HCT116 (cell line): ENCODE data around the gene PHF3.

Experiments used
- ATF3 ChIP-seq: IDR thresholded peaks from 2 replicates; pipeline ENCODE4 v1.6.1; 2012
- CEBPB ChIP-seq: IDR thresholded peaks from 2 replicates; pipeline ENCODE4 v1.6.1; 2012; ENCODE audit warnings: low read depth
- CTCF ChIP-seq, 3 experiments: fragments of 200-600 bp in 1 of 3; sonication (generic) in 1 of 3; IDR thresholded peaks in 2 of 3; conservative IDR thresholded peaks in 1 of 3; 2 replicates each; pipeline ENCODE4 v1.5.1; 2012 to 2017; ENCODE audit warnings: low read depth in 2 of 3, low read length in 2 of 3, antibody characterized with exemption in 1 of 3, borderline replicate concordance in 1 of 3, control low read depth in 1 of 3, mild to moderate bottlenecking in 1 of 3, mixed read lengths in 1 of 3, mixed run types in 1 of 3, moderate library complexity in 1 of 3; ENCODE audit not compliant: insufficient read depth in 1 of 3
- EGR1 ChIP-seq: IDR thresholded peaks from 2 replicates; pipeline ENCODE4 v1.6.1; 2012; ENCODE audit warnings: low read depth
- EZH2 ChIP-seq: fragments of 200-600 bp; sonication (generic); IDR thresholded peaks from 2 replicates; pipeline ENCODE4 v1.6.1; 2017; ENCODE audit warnings: antibody characterized with exemption, mixed run types
- FOSL1 ChIP-seq: IDR thresholded peaks from 2 replicates; pipeline ENCODE4 v1.6.1; 2012; ENCODE audit warnings: low read depth
- JUND ChIP-seq: IDR thresholded peaks from 2 replicates; pipeline ENCODE4 v1.6.1; 2012
- MAX ChIP-seq: IDR thresholded peaks from 2 replicates; pipeline ENCODE4 v1.6.1; 2012
- POLR2A ChIP-seq: IDR thresholded peaks from 2 replicates; pipeline ENCODE4 v1.7.0; 2011; ENCODE audit warnings: borderline replicate concordance; ENCODE audit not compliant: insufficient read depth, insufficient read length; ENCODE audit errors: extremely low read depth
- POLR2AphosphoS5 ChIP-seq: IDR thresholded peaks from 2 replicates; pipeline ENCODE4 v1.6.1; 2011; ENCODE audit warnings: mild to moderate bottlenecking, low read depth, low read length, moderate library complexity
- RAD21 ChIP-seq: IDR thresholded peaks from 2 replicates; pipeline ENCODE4 v1.6.1; 2012; ENCODE audit warnings: low read depth, mild to moderate bottlenecking
- REST ChIP-seq: IDR thresholded peaks from 2 replicates; pipeline ENCODE4 v1.6.1; 2012; ENCODE audit warnings: low read depth
- YY1 ChIP-seq: IDR thresholded peaks from 2 replicates; pipeline ENCODE4 v1.6.1; 2011; ENCODE audit warnings: low read length, low read depth, moderate library complexity, mild to moderate bottlenecking; ENCODE audit not compliant: insufficient replicate concordance; ENCODE audit errors: extremely low read depth
- ZNF274 ChIP-seq: fragments of 200-500 bp; sonication (Bioruptor generic); IDR thresholded peaks from 2 replicates; pipeline ENCODE4 v1.6.1; 2014; ENCODE audit warnings: mild to moderate bottlenecking, low read depth, low read length, inconsistent platforms

DNA sequence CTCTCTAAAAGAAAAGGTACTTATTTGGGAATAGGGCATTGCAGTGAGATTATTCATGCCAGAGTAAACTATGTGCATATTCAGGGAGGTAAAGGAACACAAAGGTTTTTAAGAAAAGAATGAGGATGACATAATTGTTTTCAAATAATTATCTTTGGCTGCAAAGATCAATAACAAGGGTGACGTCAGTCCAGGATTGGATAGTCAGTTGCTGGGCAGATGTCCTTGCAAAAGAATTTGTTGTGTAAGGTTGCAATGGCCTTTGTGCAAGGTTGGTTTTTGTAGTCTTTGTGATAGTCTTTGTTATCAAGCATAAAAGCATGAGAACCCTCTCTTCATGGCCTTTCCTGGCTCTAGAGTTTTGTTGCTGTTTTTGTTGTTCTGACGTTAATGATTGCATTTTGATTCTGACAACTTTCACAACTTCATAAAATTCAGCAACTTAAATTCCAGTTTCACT lies 45.6 kb upstream of the PHF3 start:
- no peak for TF ChIP-seq REST
- no peak for TF ChIP-seq CTCF (IDR thresholded peaks at IDR 0.05 in 2 of 3, conservative IDR thresholded peaks at IDR 0.05 in 1 of 3; ENCODE audit: borderline replicate concordance in 1 of 3, insufficient read depth in 1 of 3, low read depth in 2 of 3, low read length in 2 of 3)
- no peak for TF ChIP-seq EGR1
- TF ChIP-seq RAD21 = no peak
- TF ChIP-seq CEBPB = no peak
- no peak for TF ChIP-seq JUND
- TF ChIP-seq POLR2AphosphoS5 = no peak
- TF ChIP-seq POLR2A = no peak
- TF ChIP-seq EZH2 = no peak
- TF ChIP-seq ZNF274 = no peak
- no peak for TF ChIP-seq YY1
- no peak for TF ChIP-seq ATF3
- no peak for TF ChIP-seq MAX
- no peak for TF ChIP-seq FOSL1
